Measurements from ENCODE around the gene NCAM1.

NCAM1 gene

GRCh38 chr11:113213549-113213948 is 252.3 kb downstream of the NCAM1 start:
- DNase-seq = no peak

DNA sequence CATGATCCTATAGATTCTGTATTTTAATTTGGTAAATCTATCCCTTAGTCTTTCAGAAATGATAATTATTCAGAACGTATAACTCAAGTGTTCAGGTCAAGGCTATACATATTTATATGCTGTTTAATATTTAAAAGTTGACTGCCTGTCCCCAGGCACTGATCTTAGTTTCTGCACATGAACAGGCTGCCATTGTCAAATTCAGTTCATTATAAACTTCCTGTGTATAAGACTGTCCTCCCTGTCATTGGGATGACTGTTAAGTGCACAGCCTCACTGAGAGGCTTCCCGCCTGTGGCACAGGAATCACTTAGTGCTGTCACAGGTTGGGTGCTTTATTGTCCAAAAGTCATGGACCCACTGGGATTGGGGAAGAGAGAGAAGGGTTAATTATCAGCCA is 261.0 kb downstream of the NCAM1 start:
- no peak for DNase-seq

- no peak for DNase-seq
Observed at GRCh38 chr11:113234888-113235287, 273.7 kb downstream of the NCAM1 start.

GRCh38 chr11:113237261-113237660 is 276.0 kb downstream of the NCAM1 start:
- no peak for DNase-seq

GRCh38 chr11:113238721-113239120 is 277.5 kb downstream of the NCAM1 start:
- DNase-seq = no peak

DNA sequence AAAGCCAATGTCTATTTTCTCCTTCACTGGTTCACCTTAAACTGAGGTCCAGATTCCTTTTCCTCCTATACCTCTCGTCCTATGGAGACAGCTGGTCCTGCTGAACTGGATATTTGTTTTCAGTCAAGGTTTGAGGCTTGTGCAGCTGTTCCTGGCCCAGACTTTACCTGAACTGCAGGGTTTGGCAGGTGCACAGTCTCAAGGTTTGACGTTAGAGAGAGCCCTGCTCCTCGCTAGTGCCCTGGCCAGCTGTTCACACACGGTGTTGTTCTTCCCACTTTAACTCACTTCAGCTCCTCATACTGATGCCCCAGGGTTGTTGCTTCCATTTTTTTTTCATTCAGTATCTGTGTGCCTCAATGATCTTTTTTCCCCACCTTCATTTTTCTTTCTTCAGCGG is 279.2 kb downstream of the NCAM1 start:
- DNase-seq = no peak

DNA sequence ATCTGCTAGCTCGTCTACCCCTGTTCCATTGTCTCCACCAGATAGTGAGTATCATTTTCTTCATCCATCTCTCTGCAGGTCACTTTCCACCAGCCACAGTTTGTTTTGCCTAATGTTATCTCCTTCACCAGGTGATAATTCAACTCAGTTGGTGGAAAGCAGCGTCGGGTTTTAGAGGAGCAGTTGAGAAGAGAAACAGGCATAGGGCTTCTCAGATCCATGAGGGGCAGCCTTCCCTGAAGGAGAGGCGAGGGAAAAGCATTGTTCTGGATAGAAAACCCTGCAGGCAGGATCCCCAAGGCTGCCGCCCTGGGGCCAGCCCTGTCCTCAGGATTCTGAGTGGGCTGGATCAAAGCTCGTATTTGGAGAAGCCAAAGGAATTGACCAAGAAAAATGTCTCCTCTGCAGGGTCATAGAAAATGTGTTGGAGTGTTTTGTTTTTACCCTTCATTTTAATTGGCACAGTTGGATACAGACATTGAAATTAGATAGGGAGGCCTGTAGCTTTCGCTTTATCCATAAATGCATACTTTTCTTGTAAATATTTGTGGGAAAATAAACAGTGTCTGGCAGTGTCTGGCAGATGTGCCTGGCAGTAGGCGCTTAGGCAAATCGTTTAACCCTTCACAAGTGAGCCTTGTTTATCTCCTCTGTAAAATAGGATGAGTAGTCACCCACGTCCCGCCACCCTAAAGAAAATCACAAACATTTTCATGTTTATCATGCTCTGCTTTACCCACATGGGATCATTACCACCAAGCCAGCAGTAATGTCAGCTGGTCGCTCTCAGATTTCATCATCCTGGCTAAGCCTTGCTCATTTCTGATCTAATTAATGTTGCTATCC is 279.8 kb downstream of the NCAM1 start:
- no peak for DNase-seq

- DNase-seq = no peak
Observed at GRCh38 chr11:113241636-113242054, 280.4 kb downstream of the NCAM1 start.

DNA sequence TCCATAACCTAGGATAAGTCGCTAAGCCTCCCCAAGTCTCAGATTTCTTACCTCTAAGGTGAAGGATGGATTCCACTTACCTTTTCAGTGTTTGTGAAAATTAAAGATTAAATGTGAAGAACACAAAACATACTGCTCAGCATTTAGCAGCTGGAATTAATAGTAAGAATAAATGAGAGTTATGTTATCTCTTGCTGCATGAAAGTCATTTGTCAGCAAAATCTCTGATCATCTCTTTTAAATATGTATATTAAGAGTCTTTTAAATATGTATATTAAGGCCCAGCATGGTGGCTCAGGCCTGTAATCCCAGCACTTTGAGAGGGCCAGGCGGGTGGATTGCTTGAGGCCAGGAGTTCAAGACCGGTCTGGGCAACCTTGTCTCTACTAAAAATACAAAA is 280.8 kb downstream of the NCAM1 start:
- DNase-seq = no peak

DNA sequence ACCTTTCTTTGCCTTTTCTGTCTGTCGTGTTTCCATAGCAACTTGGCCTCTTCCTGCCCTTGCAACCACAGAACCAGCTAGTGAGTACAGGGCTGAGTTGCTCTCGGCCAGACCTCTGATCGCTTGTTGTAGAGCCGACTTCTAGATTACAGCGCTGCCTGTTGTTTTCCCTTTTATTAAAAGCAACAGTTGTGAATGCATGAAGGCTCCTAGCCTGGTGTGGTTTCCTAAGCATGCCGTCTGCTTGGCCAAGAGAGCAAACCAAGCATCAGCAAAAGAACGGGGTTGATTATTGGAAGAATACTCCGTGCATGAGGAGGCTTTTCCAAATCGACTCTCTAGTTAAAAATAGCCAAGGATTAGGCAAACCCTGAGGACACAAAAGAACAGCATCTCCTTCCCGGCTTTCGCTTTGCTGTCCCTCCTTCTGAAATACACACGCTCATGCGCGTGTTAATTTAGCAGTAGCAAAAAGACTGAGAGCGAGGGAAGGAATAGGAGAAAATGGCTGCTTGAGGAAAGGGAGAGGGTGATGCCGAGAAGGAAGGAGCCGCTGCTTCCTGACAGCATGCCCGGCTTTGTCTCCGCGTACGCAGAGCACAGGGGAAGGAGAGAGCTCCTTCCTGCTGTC is 281.7 kb downstream of the NCAM1 start:
- DNase-seq = peak in 1 of 5 donors; percentile 25

DNA sequence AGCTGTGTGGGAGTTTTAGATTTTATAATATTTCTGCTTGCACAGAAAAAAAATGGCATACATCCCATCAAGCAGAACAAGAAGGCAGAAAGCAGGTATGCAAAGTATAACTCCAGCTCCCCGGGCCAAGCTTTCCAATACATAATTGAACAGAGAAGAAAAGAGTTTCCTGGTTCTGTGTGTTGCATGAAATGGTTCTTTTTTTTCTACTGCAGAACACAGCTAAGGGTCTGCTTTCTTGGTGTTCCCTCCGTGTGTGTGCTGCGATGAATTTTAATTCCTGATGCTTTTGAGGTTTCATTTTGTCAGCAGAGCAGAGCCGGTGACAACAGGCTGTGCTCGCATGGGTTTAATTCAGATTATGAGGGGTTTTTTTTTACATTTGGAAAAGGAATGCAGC is 282.5 kb downstream of the NCAM1 start:
- DNase-seq = no peak

DNA sequence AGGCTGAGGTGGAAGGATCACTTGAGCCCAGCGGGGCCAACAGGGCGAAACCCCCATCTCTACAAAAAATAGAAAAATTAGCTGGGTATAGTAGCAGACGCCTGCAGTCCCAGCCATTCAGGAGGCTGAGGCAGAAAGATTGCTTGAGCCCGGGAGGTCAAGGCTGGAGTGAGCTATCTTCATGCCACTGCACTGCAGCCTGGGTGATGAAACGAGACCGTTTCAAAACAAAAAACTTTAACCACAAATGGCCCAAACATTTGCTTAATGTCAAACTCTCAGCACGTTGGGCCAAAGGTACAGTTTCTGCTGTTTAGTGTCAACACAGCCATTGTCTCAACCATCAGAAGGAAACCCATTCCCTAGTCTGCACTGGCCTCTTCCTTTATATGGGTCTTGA is 284.0 kb downstream of the NCAM1 start:
- DNase-seq = no peak

DNA sequence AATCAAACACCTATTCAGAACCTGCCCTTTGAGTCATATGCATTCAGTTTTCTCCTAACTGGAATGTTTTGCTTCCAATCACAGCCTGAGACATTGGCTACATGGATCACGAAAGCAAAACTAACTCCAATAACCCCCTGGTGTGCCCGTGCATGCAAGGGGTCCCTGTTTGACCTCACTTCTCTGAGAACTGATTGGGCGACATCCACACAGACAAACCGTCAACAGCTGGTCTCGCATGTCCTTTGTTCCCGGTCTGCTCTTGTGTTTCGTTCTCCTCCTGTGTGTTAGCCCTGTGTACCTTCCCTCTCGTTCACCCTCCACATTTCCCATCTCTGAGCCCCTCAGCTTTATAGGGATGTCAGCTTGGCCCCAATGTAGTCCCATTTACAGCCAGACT is 286.0 kb downstream of the NCAM1 start:
- no peak for DNase-seq

DNA sequence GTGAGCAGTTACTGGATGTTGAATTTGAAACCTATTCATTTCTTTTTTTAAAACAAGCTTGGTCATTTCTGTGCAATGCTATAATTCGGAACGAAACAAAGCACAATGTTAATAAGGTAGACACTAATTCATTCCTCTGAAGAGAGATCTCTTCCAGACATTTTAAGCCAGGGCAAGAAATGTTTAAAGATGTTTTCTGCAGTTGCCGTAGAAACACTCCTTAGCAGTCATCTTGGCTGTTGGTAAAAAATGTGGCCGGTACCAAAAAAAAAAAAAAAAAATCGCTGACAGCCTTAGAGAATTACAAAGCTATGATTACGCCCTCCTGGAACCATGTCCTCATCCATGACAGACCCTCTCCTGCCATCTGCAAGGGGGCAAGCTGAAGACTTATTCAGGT is 286.7 kb downstream of the NCAM1 start:
- DNase-seq = no peak

- no peak for DNase-seq
Observed at GRCh38 chr11:113248702-113249490, 287.7 kb downstream of the NCAM1 start.

DNA sequence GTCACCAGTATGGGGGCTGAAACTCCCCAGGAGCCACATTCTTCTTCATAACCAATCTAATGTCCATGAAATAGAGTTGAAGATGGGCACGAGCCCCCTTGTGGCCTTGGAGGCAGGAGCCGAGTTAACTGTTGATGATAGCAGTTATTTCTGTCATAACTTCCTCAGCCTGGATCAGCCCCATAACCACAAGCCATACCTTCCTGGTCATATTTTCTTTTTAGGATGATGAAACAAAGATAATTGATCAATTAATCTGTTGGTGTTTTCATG is 288.2 kb downstream of the NCAM1 start:
- DNase-seq = no peak

- DNase-seq = no peak
Observed at GRCh38 chr11:113249786-113250185, 288.6 kb downstream of the NCAM1 start.

DNA sequence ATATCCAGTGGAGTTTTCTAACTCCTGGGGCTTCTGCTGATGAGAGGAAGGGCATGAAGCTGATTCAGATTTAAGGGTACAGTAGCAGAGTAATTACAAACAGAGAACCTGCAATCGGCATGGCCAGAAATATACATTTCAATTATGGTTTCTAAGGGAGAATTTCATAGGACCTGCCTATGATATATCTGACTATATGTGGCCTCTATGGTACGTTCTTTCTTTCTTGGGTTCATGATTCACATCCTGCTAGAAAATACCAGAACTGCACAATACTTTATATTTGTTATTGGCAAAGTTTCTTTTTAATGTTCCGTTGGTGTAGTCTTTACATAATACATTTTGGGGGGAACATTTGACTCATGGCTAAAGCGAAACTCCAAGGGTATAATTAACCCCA is 290.1 kb downstream of the NCAM1 start:
- DNase-seq = no peak

GRCh38 chr11:113253406-113253805 is 292.2 kb downstream of the NCAM1 start:
- DNase-seq = no peak

GRCh38 chr11:113255096-113255495 is 293.9 kb downstream of the NCAM1 start:
- DNase-seq = no peak

DNA sequence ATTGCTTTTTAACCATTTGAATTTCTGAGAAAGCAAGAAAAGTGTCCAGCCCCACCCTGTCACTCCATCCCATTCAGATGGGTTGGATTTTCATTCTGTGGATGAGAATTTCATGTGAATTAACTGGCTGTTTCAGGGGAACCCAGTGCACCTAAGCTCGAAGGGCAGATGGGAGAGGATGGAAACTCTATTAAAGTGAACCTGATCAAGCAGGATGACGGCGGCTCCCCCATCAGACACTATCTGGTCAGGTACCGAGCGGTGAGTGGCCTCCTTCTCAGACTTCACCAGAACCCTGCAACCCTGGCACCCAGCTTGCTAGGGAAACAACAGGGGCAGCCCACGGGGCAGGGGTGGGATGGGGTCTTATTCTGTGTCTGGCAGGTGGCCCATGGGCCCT is 294.5 kb downstream of the NCAM1 start:
- no peak for DNase-seq

DNA sequence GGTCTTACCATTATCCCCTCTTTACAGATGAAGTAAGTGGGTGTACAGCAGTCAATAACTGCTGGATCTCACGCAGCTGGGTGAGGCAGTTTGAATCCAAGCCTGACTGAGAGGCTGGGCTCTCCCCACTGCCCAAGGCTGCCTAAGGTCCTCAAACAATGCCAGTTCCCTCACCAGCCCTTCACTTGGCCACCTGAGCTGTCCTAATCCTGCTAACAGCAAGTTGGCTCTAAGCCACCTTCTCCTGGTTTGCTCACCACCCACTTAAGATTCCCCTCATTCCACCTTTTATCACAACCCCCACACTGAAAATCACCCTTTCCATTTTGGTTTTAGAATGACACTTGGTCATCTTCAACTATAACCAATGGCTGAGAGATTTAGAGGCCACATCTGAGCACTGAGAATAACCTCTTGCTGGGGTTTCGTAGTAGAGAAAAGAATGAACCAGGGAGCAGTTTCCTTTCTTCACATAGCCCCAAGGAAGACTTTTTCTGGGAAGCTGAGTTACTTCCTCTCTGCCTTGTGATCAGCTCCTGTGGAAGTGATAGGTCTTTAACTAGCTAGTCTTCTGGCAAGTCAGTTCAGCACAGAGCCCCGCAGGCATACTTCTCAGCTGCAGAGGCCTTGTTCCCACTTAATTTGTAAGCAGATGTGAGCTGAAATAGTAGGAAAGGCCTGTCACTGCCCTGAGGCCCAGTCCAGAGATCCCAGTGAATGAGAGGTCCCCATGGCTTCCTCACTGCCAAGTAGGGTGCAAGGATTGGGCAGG is 295.4 kb downstream of the NCAM1 start:
- no peak for DNase-seq

GRCh38 chr11:113260096-113260425 is 298.8 kb downstream of the NCAM1 start:
- DNase-seq = no peak
